Measurements from ENCODE around the gene JADE2.
"Not testable (repeated sequence)": the region's sequence is repeated elsewhere in the genome, so short reads cannot be mapped to it uniquely, and the experiment has no call there.

Gene JADE2

DNA sequence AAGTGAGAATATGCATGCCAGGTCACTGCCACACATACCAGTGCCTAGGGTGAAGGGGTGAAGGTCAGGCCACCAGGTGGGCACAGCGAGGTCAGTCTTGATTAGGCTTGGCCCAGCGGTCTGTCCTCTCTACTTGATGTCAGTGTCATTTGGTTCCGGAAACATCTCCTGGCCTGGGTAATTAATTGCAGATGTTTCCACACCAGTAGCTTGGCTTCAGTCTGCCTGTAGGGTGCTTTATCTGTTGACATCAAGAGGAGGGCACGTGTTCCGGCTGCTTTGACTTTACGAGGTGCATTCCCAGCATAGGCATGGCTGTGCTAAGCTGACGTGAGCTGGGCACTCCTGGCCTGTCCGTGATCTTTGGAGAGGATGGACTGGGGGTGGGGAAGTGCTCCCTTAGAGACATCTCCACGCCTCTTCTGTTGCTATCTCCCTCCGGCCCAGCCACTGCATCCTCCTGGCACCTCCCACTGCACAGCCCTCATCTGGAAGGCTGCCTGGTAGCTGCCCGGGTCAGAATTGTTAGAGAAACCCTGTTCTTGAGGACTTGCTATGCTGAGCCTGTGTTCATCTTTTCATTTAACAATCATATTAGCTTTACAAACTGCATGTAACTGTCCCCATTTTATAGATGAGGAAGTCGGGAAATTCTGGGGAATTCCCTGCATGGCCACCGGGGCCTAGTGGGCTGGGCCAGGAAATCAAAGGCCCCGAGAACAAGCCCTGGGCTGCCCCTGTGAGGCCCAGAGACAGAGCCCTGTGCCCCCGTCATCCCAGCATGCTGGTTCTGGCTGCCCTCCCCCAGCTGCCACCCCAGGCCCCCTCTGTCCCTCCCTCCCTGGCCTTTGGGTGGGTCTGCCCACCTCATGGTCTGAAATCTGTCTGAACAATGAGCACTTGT, 29.1 kb downstream of the JADE2 start:
- DNase-seq, result no peak

DNA sequence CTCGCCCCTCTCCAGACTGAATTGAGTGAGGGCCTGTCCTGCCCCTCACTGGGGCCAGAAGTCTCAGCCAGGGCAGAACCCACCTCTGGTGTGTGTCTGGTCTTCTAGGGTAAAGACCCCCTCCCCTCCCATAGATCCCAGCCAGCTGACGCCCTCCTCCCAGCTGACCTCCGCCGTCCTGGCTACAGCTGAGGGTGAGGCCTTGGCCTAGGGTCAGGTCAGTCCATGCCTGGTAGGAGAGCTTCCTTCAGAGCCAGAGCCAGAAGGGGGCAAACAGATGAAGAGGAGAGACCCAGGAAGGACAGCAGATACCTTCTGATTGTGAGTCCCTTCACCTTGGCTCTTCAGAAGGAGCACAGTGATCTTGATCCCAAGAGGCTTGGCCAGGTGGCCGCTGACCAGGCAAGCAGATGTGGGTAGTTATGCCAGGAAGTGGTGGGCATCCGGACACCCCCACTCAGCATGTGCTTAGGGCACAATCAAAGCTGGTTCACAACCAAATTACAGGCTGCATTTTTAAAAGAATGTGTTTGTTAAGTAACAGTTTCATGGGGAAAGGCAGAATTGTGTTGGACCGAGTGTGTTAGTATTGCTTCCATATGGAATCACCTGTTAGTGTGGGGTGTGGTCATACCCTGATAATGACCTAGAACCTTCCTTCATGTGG, 29.9 kb downstream of the JADE2 start:
- no peak for DNase-seq

GRCh38 chr5:134555890-134556311, 30.4 kb downstream of the JADE2 start:
- DNase-seq, result no peak

DNA sequence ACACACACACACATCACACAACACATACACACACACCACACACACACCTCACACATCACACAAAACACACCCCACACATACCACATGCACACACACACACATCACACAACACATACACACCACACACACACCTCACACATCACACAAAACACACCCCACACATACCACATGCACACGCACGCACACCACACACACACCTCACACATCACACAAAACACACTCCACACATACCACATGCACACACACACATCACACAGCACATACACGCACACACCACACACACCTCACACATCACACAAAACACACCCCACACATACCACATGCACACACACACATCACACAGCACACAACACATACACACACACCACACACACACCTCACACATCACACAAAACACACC, 31.1 kb downstream of the JADE2 start:
- not testable (repeated sequence) for DNase-seq

DNA sequence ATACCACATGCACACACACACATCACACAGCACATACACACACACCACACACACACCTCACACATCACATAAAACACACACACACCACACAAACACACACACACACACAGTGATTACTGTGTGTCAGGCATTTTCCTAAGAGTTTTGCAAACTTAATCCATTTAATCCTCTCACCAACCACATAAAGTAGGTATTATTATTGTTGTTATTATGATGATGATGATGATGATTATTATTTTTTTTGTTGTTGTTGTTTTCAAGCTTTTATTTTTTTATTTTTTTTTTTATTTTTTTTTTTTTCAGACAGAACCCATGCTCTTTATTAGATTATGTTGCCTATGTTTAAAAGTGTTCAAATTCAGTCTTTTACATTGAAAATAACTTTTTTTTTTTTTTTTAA, 31.5 kb downstream of the JADE2 start:
- DNase-seq, result no peak

- DNase-seq, result no peak
These were observed 34.2 kb downstream of the JADE2 start for GRCh38 chr5:134559672-134560071.

DNA sequence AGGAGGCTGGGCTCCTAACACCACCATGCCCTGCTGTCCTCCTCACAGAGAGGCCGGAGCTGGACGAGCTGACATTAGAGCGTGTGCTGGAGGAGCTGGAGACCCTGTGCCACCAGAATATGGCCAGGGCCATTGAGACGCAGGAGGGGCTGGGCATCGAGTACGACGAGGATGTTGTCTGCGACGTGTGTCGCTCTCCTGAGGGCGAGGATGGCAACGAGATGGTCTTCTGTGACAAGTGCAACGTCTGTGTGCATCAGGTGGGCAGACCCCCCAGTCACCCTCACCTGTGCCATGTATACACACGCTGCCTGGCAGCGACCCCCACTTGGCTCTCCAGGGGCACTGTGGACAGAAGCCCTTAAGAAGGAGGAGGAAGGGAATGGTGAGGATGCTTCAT, 35.2 kb downstream of the JADE2 start:
- DNase-seq, result no peak

DNA sequence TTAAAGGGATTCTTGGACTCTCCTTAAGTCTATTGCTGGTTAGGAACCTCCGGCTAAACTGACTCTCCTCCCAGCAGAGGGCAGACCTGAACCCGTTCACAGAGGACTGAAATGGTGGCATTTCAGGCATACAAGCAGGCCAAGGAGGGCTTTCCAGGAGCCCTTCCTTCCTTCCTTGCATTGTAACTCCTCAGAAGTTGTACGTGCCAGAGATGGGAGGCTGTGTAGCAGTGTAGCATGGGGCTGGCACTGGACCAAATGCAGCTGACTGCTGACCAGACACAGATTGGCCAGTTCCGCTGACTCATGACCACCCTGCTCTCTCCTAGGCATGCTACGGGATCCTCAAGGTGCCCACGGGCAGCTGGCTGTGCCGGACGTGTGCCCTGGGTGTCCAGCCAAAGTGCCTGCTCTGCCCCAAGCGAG, 36.4 kb downstream of the JADE2 start:
- no peak for DNase-seq

GRCh38 chr5:134563221-134563620, 37.8 kb downstream of the JADE2 start:
- no peak for DNase-seq

DNA sequence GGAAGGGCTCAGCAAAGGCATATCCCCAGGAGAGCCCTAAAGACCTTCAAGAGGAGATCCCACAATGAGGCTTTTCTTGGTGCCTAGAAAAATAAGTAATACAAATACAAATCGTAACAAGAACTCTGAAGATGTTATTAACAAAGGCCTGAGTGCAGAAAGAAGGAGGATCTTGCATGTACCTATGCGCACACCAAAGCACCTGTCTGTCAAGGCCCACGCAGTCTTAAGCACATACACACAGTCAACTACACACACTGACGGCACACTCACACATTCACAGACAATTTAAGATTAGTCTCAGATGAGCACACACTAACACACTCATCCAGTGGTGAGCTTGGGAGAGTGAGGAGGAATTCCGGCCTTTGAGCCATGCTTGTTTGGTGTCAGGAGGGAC, 38.5 kb downstream of the JADE2 start:
- no peak for DNase-seq

- no peak for DNase-seq
These were observed 38.9 kb downstream of the JADE2 start for GRCh38 chr5:134564396-134564795.

GRCh38 chr5:134565791-134566740, 40.6 kb downstream of the JADE2 start:
- DNase-seq, result no peak

DNA sequence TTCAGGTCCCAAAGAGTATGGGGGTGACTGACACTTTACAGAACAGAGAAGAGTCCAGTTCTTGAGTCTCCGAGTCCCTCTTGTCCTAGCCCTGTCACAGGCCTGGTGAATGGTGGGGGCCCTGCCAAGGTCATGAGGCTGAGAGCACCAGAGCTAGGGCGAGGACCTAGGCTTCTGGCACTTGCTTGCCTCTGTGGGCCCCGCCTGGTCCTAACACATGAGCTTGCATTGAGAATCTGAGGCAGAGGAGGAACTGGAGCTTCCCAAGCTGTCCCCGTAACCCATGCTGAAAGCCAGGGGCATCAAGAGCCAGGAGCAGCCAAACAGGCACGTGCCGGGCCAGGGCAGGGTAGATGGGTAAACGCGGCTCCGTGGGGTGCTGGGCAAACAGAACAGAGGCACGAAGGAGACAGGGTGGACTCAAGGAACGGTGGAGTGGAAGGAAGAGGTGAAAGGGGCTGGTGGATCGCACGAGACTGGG, 41.3 kb downstream of the JADE2 start:
- no peak for DNase-seq

DNA sequence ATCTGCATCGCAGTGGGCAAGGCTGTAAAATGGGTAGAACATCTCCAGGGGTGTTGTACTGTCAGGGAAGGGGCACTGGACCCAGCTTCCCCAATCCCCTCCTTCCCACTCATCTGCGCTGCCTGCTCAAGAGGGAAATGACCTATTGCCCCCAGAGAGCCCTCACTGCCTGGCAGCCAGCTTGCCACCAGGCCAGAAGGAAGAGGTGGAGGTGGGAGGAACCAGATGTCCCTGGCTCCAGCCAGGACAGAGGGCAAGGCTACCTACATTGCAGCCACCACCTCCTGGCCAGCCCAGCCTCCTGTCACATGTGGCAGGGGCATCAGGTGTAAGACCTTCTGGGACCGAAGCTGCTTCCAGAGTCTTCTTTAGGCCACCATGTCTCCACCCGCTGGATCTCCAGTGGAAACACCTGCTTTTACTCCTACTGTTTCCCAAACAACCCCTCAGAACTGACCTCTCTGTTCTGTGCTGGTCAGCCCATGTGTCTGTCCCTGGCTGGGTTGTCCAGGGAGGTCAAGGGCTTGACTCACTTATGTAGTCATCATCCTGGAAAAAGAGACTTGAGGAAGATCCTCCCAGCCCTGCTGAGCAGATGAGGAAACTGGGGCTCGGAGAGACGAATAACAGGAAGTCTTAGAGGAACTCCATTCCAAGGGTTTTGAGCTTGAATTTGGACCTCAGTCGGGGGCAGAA, 42.3 kb downstream of the JADE2 start:
- DNase-seq, result no peak

DNA sequence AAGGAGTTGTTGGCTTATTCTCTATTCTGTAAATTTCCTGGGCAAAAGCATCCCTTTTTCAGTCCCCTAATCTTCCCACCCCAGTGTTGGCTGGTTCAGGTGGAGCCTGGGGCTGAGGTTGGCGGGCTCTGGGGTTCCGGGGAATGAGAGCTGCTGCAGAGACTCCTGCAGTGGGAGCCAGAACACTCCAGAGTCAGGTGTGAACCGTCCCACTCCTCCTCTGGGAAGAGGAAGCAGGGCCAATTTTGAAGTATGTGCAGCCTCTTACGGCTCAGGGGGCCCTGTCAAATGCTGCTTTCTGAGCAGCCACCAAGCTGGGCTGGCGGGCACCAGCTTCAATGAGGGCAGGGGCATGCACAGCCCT, 42.8 kb downstream of the JADE2 start:
- DNase-seq, result no peak

GRCh38 chr5:134568761-134569695, 43.6 kb downstream of the JADE2 start:
- no peak for DNase-seq

GRCh38 chr5:134569758-134570364, 44.4 kb downstream of the JADE2 start:
- DNase-seq, result no peak

DNA sequence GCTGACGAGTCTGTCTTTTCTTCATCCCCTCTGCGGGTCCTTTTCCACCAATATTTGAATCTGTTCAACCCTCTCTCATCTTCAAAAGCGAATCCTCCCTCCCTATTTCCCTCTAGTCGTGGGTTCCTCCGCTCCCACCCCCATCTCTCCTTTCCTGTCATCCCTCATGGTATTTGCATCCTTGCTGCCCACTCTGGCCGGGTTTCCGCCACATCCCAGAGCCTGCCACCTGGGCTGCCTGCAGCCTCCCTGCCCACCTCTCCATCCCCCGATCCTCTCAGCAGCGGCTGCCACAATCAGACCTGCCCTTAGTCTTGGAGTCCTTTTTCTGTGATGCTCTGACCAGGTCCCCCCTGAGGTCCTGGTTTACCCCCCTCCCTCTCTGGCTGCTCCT, 44.9 kb downstream of the JADE2 start:
- DNase-seq, result no peak

- DNase-seq, result no peak
These were observed 45.4 kb downstream of the JADE2 start for GRCh38 chr5:134570886-134571285.

DNA sequence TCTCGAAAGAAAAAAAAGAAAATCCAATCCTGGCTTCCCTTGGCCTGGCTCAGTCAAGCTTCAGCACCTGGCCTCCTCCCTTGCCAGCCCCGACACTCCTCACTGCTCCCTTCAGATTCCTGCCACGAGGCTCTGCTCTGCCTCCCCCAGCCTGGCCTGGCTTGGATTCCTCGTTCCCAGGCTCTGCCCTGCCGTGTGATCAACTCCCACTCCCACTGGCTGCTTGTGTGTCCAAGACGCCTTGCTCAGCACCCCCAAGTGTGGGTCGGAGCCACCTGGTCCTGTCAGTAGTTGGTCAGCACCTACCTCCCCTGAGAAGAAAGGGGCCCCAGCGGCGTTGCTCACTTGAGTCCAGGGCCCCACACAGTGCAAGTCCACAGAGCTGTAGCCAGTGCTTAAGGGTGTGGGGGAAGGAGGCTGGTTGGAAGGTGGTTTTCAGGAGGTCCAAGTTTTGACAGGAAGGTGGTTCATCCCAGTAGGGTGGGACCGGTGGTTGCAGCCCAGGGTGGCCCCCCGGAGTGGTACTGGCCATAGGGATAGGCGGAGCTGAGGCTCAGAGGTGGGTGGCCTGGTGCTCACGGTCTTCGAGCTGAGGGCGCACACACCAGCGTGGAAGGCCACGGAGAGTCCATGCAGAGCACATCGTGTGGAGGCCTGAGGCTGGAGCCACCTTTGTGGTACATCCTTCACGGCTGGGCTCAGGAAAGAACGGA, 46.4 kb downstream of the JADE2 start:
- DNase-seq, result no peak
